Measurements from ENCODE around the gene AP5S1. TPM values are rescaled to one million over a fixed set of nuclear protein-coding genes. Genes with fewer than 3 reads are reported as not detected.

AP5S1 gene
- total and polyA plus RNA-seq, 2 donors, result 6.9 to 8.4 TPM

- Histone ChIP-seq H3K27ac (ENCODE audit: low read depth in 1 of 2, low read length in 1 of 2) (no peak overlapping the region), H3K36me3 (ENCODE audit: control insufficient read depth in 2 of 2, insufficient read depth in 2 of 2, low read length in 1 of 2) (no peaks in the 10 kb centered on the region), H3K9me3 (ENCODE audit: control insufficient read depth in 2 of 2, insufficient read depth in 1 of 2, low read length in 1 of 2) (peaks cover 0 to 4% of the 10 kb centered on the region in 2 donors), H3K4me1 (ENCODE audit: control insufficient read depth in 2 of 2, insufficient read depth in 2 of 2, low read length in 2 of 2) (peaks cover 25 to 68% of the 10 kb centered on the region in 2 donors), H3K4me3 (ENCODE audit: low read length in 2 of 2) (no peak overlapping the region), H3K27me3 (ENCODE audit: control insufficient read depth in 2 of 2, insufficient read depth in 1 of 2, low read length in 1 of 2) (no peaks in the 10 kb centered on the region)
- no peak for DNase-seq (ENCODE audit: low read depth in 6 of 9, low spot score in 9 of 9)
- WGBS, result 84% methylated on average over 7 of the region's 7 CpGs
Observed at GRCh38 chr20:3814928-3815495, 5.3 kb upstream of the AP5S1 start.

DNA sequence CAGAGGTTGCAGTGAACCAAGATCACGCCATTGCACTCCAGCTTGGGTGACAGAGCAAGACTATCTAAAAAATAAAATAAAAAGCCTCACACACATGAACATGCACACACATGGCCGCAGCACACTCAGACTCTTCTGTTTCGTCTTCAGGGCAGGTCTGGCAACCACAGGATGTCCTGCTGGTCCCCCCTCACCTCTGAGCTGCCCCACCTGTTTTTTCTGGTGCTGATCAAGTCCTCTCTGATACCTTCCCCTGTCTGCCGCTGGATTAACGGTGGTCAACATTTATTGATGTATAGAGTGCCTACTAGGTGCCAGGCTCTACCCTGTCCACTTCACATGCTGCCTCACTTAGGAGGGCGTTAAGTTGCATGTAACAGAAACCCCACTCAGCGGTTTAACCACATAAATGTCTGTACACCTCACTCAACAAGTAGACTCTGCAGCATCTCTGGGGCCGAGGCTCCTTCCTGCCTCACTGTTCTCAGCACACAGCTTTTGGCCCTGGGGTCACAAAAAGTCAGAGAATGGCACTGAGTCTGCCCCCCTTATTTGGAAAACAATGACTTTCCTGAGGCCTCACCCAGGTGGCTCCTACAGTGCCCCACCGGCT, 4.5 kb upstream of the AP5S1 start:
- no peaks in the 10 kb centered on the region for H3K36me3 ChIP-seq (ENCODE audit: control insufficient read depth in 2 of 2, insufficient read depth in 2 of 2, low read length in 1 of 2)
- peak in 2 of 9 donors; percentile 54 to 78 for DNase-seq (ENCODE audit: low read depth in 6 of 9, low spot score in 9 of 9)
- peak overlapping the region; percentile 55 to 62 for H3K27ac ChIP-seq (ENCODE audit: low read depth in 1 of 2, low read length in 1 of 2)
- H3K9me3 ChIP-seq (ENCODE audit: control insufficient read depth in 2 of 2, insufficient read depth in 1 of 2, low read length in 1 of 2), result peaks cover 0 to 7% of the 10 kb centered on the region in 2 donors
- no peak overlapping the region for H3K4me3 ChIP-seq (ENCODE audit: low read length in 2 of 2)
- H3K27me3 ChIP-seq (ENCODE audit: control insufficient read depth in 2 of 2, insufficient read depth in 1 of 2, low read length in 1 of 2), result no peaks in the 10 kb centered on the region
- 41% methylated on average over 9 of the region's 9 CpGs for WGBS
- H3K4me1 ChIP-seq (ENCODE audit: control insufficient read depth in 2 of 2, insufficient read depth in 2 of 2, low read length in 2 of 2), result peaks cover 25 to 68% of the 10 kb centered on the region in 2 donors

GRCh38 chr20:3818155-3819151, 1.9 kb upstream of the AP5S1 start:
- WGBS, result 76% methylated on average over 8 of the region's 8 CpGs
- peak in 3 of 9 donors; percentile 45 to 66 (median 49) for DNase-seq (ENCODE audit: low read depth in 6 of 9, low spot score in 9 of 9)
- no peaks in the 10 kb centered on the region for H3K27me3 ChIP-seq (ENCODE audit: control insufficient read depth in 2 of 2, insufficient read depth in 1 of 2, low read length in 1 of 2)
- peak overlapping the region in 1 of 2 donors; percentile 86 for H3K27ac ChIP-seq (ENCODE audit: low read depth in 1 of 2, low read length in 1 of 2)
- peaks cover 20 to 54% of the 10 kb centered on the region in 2 donors for H3K4me1 ChIP-seq (ENCODE audit: control insufficient read depth in 2 of 2, insufficient read depth in 2 of 2, low read length in 2 of 2)
- no peak overlapping the region for H3K4me3 ChIP-seq (ENCODE audit: low read length in 2 of 2)
- peaks cover 0 to 8% of the 10 kb centered on the region in 2 donors for H3K9me3 ChIP-seq (ENCODE audit: control insufficient read depth in 2 of 2, insufficient read depth in 1 of 2, low read length in 1 of 2)
- H3K36me3 ChIP-seq (ENCODE audit: control insufficient read depth in 2 of 2, insufficient read depth in 2 of 2, low read length in 1 of 2), result peaks cover 7 to 8% of the 10 kb centered on the region in 2 donors

GRCh38 chr20:3819411-3820047, 818 bp upstream of the AP5S1 start:
- Histone ChIP-seq H3K27me3 (ENCODE audit: control insufficient read depth in 2 of 2, insufficient read depth in 1 of 2, low read length in 1 of 2) (no peaks in the 10 kb centered on the region), H3K4me3 (ENCODE audit: low read length in 2 of 2) (peak overlapping the region; percentile 84 to 87), H3K4me1 (ENCODE audit: control insufficient read depth in 2 of 2, insufficient read depth in 2 of 2, low read length in 2 of 2) (peaks cover 20 to 49% of the 10 kb centered on the region in 2 donors), H3K36me3 (ENCODE audit: control insufficient read depth in 2 of 2, insufficient read depth in 2 of 2, low read length in 1 of 2) (peaks cover 18% of the 10 kb centered on the region in 2 donors), H3K27ac (ENCODE audit: low read depth in 1 of 2, low read length in 1 of 2) (peak overlapping the region; percentile 98 to 100), H3K9me3 (ENCODE audit: control insufficient read depth in 2 of 2, insufficient read depth in 1 of 2, low read length in 1 of 2) (peaks cover 0 to 8% of the 10 kb centered on the region in 2 donors)
- DNase-seq (ENCODE audit: low read depth in 6 of 9, low spot score in 9 of 9), result no peak
- WGBS, result 77% methylated on average over 20 of the region's 20 CpGs

DNA sequence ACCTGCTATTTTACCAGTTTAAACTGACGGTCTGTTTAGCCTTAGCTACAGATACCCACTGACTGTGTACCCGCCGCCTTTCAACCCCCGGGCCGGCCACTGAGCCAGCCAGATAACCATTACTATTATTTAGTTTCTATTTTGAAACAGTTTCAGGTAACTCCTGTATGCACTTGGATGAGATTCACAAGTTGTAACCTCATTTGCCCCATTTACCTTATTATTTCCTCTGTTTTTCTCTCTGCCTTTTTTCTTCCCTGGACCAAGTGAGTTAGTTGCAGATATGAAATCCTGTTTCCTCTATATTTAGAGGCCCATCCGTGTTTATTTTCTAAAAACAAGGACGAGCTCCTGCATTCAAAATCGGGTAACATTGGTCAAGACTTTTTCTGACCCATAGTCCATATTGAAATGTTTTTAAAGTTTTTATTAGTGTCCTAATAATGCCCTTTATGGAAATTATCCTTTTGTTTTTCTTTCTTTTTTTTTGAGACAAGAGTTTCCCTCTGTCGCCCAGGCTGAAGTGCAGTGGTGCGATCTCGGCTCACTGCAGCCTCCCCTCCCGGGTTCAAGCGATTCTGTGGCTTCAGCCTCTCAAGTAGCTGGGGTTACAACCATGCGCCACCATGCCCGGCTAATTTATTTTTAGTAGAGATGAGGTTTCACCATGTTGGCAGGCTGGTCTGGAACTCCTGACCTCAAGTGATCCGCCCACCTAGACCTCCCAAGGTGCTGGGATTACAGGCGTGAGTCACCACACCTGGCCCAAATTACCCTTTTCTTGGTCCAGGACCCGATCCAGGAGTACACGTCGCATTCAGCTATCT, 767 bp downstream of the AP5S1 start:
- Histone ChIP-seq H3K27me3 (ENCODE audit: control insufficient read depth in 2 of 2, insufficient read depth in 1 of 2, low read length in 1 of 2) (no peaks in the 10 kb centered on the region), H3K9me3 (ENCODE audit: control insufficient read depth in 2 of 2, insufficient read depth in 1 of 2, low read length in 1 of 2) (peaks cover 0 to 8% of the 10 kb centered on the region in 2 donors), H3K36me3 (ENCODE audit: control insufficient read depth in 2 of 2, insufficient read depth in 2 of 2, low read length in 1 of 2) (peaks cover 23 to 31% of the 10 kb centered on the region in 2 donors), H3K27ac (ENCODE audit: low read depth in 1 of 2, low read length in 1 of 2) (peak overlapping the region; percentile 98 to 100), H3K4me1 (ENCODE audit: control insufficient read depth in 2 of 2, insufficient read depth in 2 of 2, low read length in 2 of 2) (peaks cover 14 to 34% of the 10 kb centered on the region in 2 donors), H3K4me3 (ENCODE audit: low read length in 2 of 2) (peak overlapping the region; percentile 84 to 87)
- DNase-seq (ENCODE audit: low read depth in 6 of 9, low spot score in 9 of 9), result no peak
- WGBS, result 57% methylated on average over 20 of the region's 20 CpGs

DNA sequence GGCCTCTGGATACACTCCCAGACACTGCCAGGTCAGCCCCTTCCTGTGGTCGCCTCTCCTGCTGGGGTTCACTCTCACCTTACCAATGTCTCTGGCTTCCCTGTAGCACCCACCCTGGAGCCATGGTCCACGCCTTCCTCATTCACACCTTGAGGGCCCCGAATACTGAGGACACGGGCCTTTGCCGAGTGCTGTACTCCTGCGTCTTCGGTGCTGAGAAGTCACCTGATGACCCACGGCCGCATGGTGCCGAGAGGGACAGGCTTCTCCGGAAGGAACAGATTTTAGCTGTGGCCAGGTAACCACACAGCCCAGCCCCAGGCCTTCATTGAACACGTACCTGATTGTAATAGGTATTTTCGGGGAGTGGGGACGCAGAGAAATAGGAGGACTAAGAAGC, 1.6 kb downstream of the AP5S1 start:
- Histone ChIP-seq H3K9me3 (ENCODE audit: control insufficient read depth in 2 of 2, insufficient read depth in 1 of 2, low read length in 1 of 2) (peaks cover 0 to 8% of the 10 kb centered on the region in 2 donors), H3K36me3 (ENCODE audit: control insufficient read depth in 2 of 2, insufficient read depth in 2 of 2, low read length in 1 of 2) (peaks cover 24 to 39% of the 10 kb centered on the region in 2 donors), H3K27me3 (ENCODE audit: control insufficient read depth in 2 of 2, insufficient read depth in 1 of 2, low read length in 1 of 2) (no peaks in the 10 kb centered on the region), H3K4me1 (ENCODE audit: control insufficient read depth in 2 of 2, insufficient read depth in 2 of 2, low read length in 2 of 2) (peaks cover 10 to 27% of the 10 kb centered on the region in 2 donors), H3K27ac (ENCODE audit: low read depth in 1 of 2, low read length in 1 of 2) (no peak overlapping the region), H3K4me3 (ENCODE audit: low read length in 2 of 2) (no peak overlapping the region)
- whole genome bisulfite sequencing, result 98% methylated on average over 14 of the region's 14 CpGs
- no peak for DNase-seq (ENCODE audit: low read depth in 6 of 9, low spot score in 9 of 9)

- Histone ChIP-seq H3K9me3 (ENCODE audit: control insufficient read depth in 2 of 2, insufficient read depth in 1 of 2, low read length in 1 of 2) (peaks cover 0 to 4% of the 10 kb centered on the region in 2 donors), H3K27ac (ENCODE audit: low read depth in 1 of 2, low read length in 1 of 2) (no peak overlapping the region), H3K27me3 (ENCODE audit: control insufficient read depth in 2 of 2, insufficient read depth in 1 of 2, low read length in 1 of 2) (no peaks in the 10 kb centered on the region), H3K4me1 (ENCODE audit: control insufficient read depth in 2 of 2, insufficient read depth in 2 of 2, low read length in 2 of 2) (peaks cover 10 to 17% of the 10 kb centered on the region in 2 donors), H3K4me3 (ENCODE audit: low read length in 2 of 2) (no peak overlapping the region), H3K36me3 (ENCODE audit: control insufficient read depth in 2 of 2, insufficient read depth in 2 of 2, low read length in 1 of 2) (peaks cover 30 to 39% of the 10 kb centered on the region in 2 donors)
- no peak for DNase-seq (ENCODE audit: low read depth in 6 of 9, low spot score in 9 of 9)
- WGBS, result 99% methylated on average over 20 of the region's 20 CpGs
Observed at GRCh38 chr20:3823881-3824280, 3.5 kb downstream of the AP5S1 start.

- peaks cover 0 to 4% of the 10 kb centered on the region in 2 donors for H3K9me3 ChIP-seq (ENCODE audit: control insufficient read depth in 2 of 2, insufficient read depth in 1 of 2, low read length in 1 of 2)
- no peaks in the 10 kb centered on the region for H3K27me3 ChIP-seq (ENCODE audit: control insufficient read depth in 2 of 2, insufficient read depth in 1 of 2, low read length in 1 of 2)
- H3K36me3 ChIP-seq (ENCODE audit: control insufficient read depth in 2 of 2, insufficient read depth in 2 of 2, low read length in 1 of 2), result peaks cover 30 to 39% of the 10 kb centered on the region in 2 donors
- H3K27ac ChIP-seq (ENCODE audit: low read depth in 1 of 2, low read length in 1 of 2), result no peak overlapping the region
- H3K4me3 ChIP-seq (ENCODE audit: low read length in 2 of 2), result no peak overlapping the region
- no peak for DNase-seq (ENCODE audit: low read depth in 6 of 9, low spot score in 9 of 9)
- WGBS, result 96% methylated on average over 7 of the region's 7 CpGs
- peaks cover 4 to 6% of the 10 kb centered on the region in 2 donors for H3K4me1 ChIP-seq (ENCODE audit: control insufficient read depth in 2 of 2, insufficient read depth in 2 of 2, low read length in 2 of 2)
Observed at GRCh38 chr20:3825526-3825925, 5.2 kb downstream of the AP5S1 start.
